NCI-H1694 treated with DMSO at 0.1 percent for 48 hours (cell line): ENCODE data around the gene BLM.
"Not testable (repeated sequence)": the region's sequence is repeated elsewhere in the genome, so short reads cannot be mapped to it uniquely, and the experiment has no call there.

Source experiments
- DNase-seq: peaks from one replicate; lab custom pipeline; 2025; lab: John Stamatoyannopoulos, UW

Gene BLM

GRCh38 chr15:90740545-90740944, 23.4 kb downstream of the BLM start:
- not testable (repeated sequence) for DNase-seq

GRCh38 chr15:90742087-90742486, 24.9 kb downstream of the BLM start:
- DNase-seq, result no peak

- DNase-seq, result no peak
Measured at GRCh38 chr15:90743407-90743806, 26.3 kb downstream of the BLM start.

GRCh38 chr15:90744759-90745402, 27.7 kb downstream of the BLM start:
- no peak for DNase-seq

- no peak for DNase-seq
Measured at GRCh38 chr15:90749754-90750153, 32.6 kb downstream of the BLM start.

GRCh38 chr15:90750186-90750585, 33.0 kb downstream of the BLM start:
- DNase-seq, result no peak

GRCh38 chr15:90751300-90751825, 34.2 kb downstream of the BLM start:
- DNase-seq, result no peak

- no peak for DNase-seq
Measured at GRCh38 chr15:90756916-90757315, 39.8 kb downstream of the BLM start.

- DNase-seq, result no peak
Measured at GRCh38 chr15:90757461-90757860, 40.3 kb downstream of the BLM start.

- DNase-seq, result no peak
Measured at GRCh38 chr15:90760661-90761232, 43.6 kb downstream of the BLM start.

GRCh38 chr15:90761629-90762028, 44.5 kb downstream of the BLM start:
- no peak for DNase-seq

- DNase-seq, result no peak
Measured at GRCh38 chr15:90762109-90762508, 45.0 kb downstream of the BLM start.

GRCh38 chr15:90763366-90764099, 46.4 kb downstream of the BLM start:
- peak; percentile 11 for DNase-seq

- no peak for DNase-seq
Measured at GRCh38 chr15:90765531-90765930, 48.4 kb downstream of the BLM start.

GRCh38 chr15:90765966-90766365, 48.8 kb downstream of the BLM start:
- DNase-seq, result no peak

GRCh38 chr15:90769375-90769774, 52.2 kb downstream of the BLM start:
- DNase-seq, result no peak

- DNase-seq, result no peak
Measured at GRCh38 chr15:90773485-90773884, 56.3 kb downstream of the BLM start.

- DNase-seq, result no peak
Measured at GRCh38 chr15:90774731-90775514, 57.8 kb downstream of the BLM start.

GRCh38 chr15:90780916-90781315, 63.8 kb downstream of the BLM start:
- no peak for DNase-seq

- no peak for DNase-seq
Measured at GRCh38 chr15:90782442-90782841, 65.3 kb downstream of the BLM start.

- DNase-seq, result no peak
Measured at GRCh38 chr15:90787881-90788280, 70.7 kb downstream of the BLM start.

- no peak for DNase-seq
Measured at GRCh38 chr15:90789462-90789861, 72.3 kb downstream of the BLM start.
